SK-N-SH (cell line): ENCODE measurements around the gene PATL2. TPM values are rescaled to one million over a fixed set of nuclear protein-coding genes. Genes with fewer than 3 reads are reported as not detected.

Source experiments
- CTCF ChIA-PET: fragments of 300-600, 350-600 bp; formaldehyde crosslinking; extraction: SDS; loops from one replicate; lab custom pipeline; 2021; lab: Yijun Ruan, JAX
- POLR2A ChIA-PET: fragments of 350-600 bp; sonication (Branson Sonifier 250); formaldehyde crosslinking; extraction: SDS; loops from one replicate; lab custom pipeline; 2020; ENCODE audit warnings: antibody characterized with exemption, inconsistent platforms; lab: Yijun Ruan, JAX
- DNase-seq: peaks from one replicate; pipeline ENCODE4 v3.0.0; 2012
- H2AFZ ChIP-seq: fragments of 200-600 bp; sonication (generic); 2 replicates; pipeline ENCODE4 v1.8.1; 2016; ENCODE audit warnings: antibody characterized with exemption, mild to moderate bottlenecking, low read depth
- H3F3A ChIP-seq: fragments of 200-600 bp; sonication (generic); replicated peaks from 2 replicates; pipeline ENCODE3; 2016; ENCODE audit warnings: antibody characterized with exemption, mild to moderate bottlenecking; ENCODE audit not compliant: insufficient read depth
- H3K27ac ChIP-seq, 2 experiments: fragments of 200-500 bp in 1 of 2; fragments of 200-600 bp in 1 of 2; sonication (Bioruptor generic) in 1 of 2; sonication (generic), shearing (Covaris generic) in 1 of 2; 2 replicates each; pipeline versions ENCODE4 v1.5.1 to v1.6.1; 2014 to 2016; ENCODE audit warnings: low read depth in 2 of 2, inconsistent platforms in 1 of 2, low read length in 1 of 2, mild to moderate bottlenecking in 1 of 2, mixed read lengths in 1 of 2
- H3K27me3 ChIP-seq: fragments of 200-600 bp; sonication (generic), shearing (Covaris generic); 2 replicates; pipeline ENCODE4 v1.6.1; 2016; ENCODE audit warnings: mixed run types; ENCODE audit not compliant: insufficient read depth
- H3K36me3 ChIP-seq, 2 experiments: fragments of 200-500 bp in 1 of 2; fragments of 200-600 bp in 1 of 2; sonication (Bioruptor generic) in 1 of 2; sonication (generic) in 1 of 2; replicated peaks in 1 of 2; 2 replicates each; pipeline versions ENCODE3 to v1.5.1; 2014 to 2016; ENCODE audit warnings: low read length in 1 of 2, mild to moderate bottlenecking in 1 of 2; ENCODE audit not compliant: insufficient read depth in 2 of 2, control insufficient read depth in 1 of 2
- H3K4me1 ChIP-seq, 2 experiments: fragments of 200-500 bp in 1 of 2; fragments of 200-600 bp in 1 of 2; sonication (Bioruptor generic) in 1 of 2; sonication (generic), shearing (Covaris generic) in 1 of 2; 2 replicates each; pipeline versions ENCODE4 v1.5.1 to v1.6.1; 2014 to 2016; ENCODE audit warnings: low read depth in 1 of 2, low read length in 1 of 2, mixed run types in 1 of 2; ENCODE audit not compliant: insufficient read depth in 2 of 2, control insufficient read depth in 1 of 2
- H3K4me2 ChIP-seq: fragments of 200-600 bp; sonication (generic), shearing (Covaris generic); 2 replicates; pipeline ENCODE4 v1.6.1; 2017; ENCODE audit warnings: mixed run types
- H3K4me3 ChIP-seq, 2 experiments: fragments of 200-500 bp in 1 of 2; fragments of 200-600 bp in 1 of 2; sonication (Bioruptor generic) in 1 of 2; sonication (generic), shearing (Covaris generic) in 1 of 2; 2 replicates each; pipeline versions ENCODE4 v1.5.1 to v1.8.1; 2014 to 2016; ENCODE audit warnings: low read depth in 2 of 2, inconsistent platforms in 1 of 2, low read length in 1 of 2, mild to moderate bottlenecking in 1 of 2, mixed read lengths in 1 of 2, moderate library complexity in 1 of 2
- H3K79me2 ChIP-seq: fragments of 200-600 bp; sonication (generic); 2 replicates; pipeline ENCODE4 v1.8.1; 2017; ENCODE audit warnings: mild to moderate bottlenecking; ENCODE audit not compliant: insufficient read depth
- H3K9ac ChIP-seq: fragments of 200-600 bp; sonication (generic); 2 replicates; pipeline ENCODE4 v1.6.1; 2017; ENCODE audit warnings: mixed run types
- H3K9me2 ChIP-seq: fragments of 200-600 bp; sonication (generic); 2 replicates; pipeline ENCODE4 v1.6.1; 2017; ENCODE audit warnings: mixed run types
- H3K9me3 ChIP-seq: fragments of 200-600 bp; sonication (generic); 2 replicates; pipeline ENCODE4 v1.6.1; 2017; ENCODE audit warnings: mixed run types, mild to moderate bottlenecking, moderate library complexity
- H4K20me1 ChIP-seq: fragments of 200-600 bp; sonication (generic); 2 replicates; pipeline ENCODE4 v1.6.1; 2017; ENCODE audit warnings: mild to moderate bottlenecking, mixed run types; ENCODE audit not compliant: insufficient read depth
- CHD2 ChIP-seq: fragments of 150-350 bp; IDR thresholded peaks from 2 replicates; pipeline ENCODE4 v1.6.1; 2018; ENCODE audit warnings: low read length; ENCODE audit not compliant: partially characterized antibody
- ELF1 ChIP-seq: IDR thresholded peaks from 2 replicates; pipeline ENCODE4 v1.4.0; 2012
- EP300 ChIP-seq, 2 experiments: IDR thresholded peaks; 2 replicates each; pipeline versions ENCODE4 v1.4.0 to v1.6.1; 2012; ENCODE audit warnings: borderline replicate concordance in 1 of 2, low read depth in 1 of 2, low read length in 1 of 2
- EZH2phosphoT487 ChIP-seq: fragments of 200-600 bp; sonication (generic); IDR thresholded peaks from 2 replicates; pipeline ENCODE4 v1.6.1; 2017; ENCODE audit warnings: low read depth, mixed run types, mild to moderate bottlenecking, antibody characterized with exemption, moderate library complexity, borderline replicate concordance
- FOSL2 ChIP-seq: IDR thresholded peaks from 2 replicates; pipeline ENCODE4 v1.4.0; 2012; ENCODE audit warnings: low read depth, mild to moderate bottlenecking, moderate library complexity, borderline replicate concordance
- FOXJ3 ChIP-seq: sonication (generic); formaldehyde crosslinking; IDR thresholded peaks from 2 replicates; pipeline ENCODE4 v1.5.1; 2020; ENCODE audit warnings: mild to moderate bottlenecking, missing genetic modification reagents
- GABPA ChIP-seq: IDR thresholded peaks from 2 replicates; pipeline ENCODE4 v1.4.0; 2012; ENCODE audit warnings: low read depth, mild to moderate bottlenecking
- MEF2A ChIP-seq: IDR thresholded peaks from 2 replicates; pipeline ENCODE4 v1.4.0; 2012; ENCODE audit warnings: low read depth, borderline replicate concordance
- MXI1 ChIP-seq: IDR thresholded peaks from 2 replicates; pipeline ENCODE4 v1.6.1; 2012; ENCODE audit warnings: mild to moderate bottlenecking, low read depth, low read length, improper control_type of control experiment
- NFIC ChIP-seq: IDR thresholded peaks from 2 replicates; pipeline ENCODE4 v1.4.0; 2012; ENCODE audit warnings: borderline replicate concordance
- NRF1 ChIP-seq: IDR thresholded peaks from 2 replicates; pipeline ENCODE4 v1.6.1; 2012; ENCODE audit warnings: low read depth, mild to moderate bottlenecking, low read length
- RAD21 ChIP-seq: IDR thresholded peaks from 2 replicates; pipeline ENCODE4 v1.6.1; 2012; ENCODE audit warnings: mild to moderate bottlenecking, low read length
- RFX5 ChIP-seq: IDR thresholded peaks from 2 replicates; pipeline ENCODE4 v1.6.1; 2012; ENCODE audit warnings: mild to moderate bottlenecking, improper control_type of control experiment, low read length
- SIN3A ChIP-seq: IDR thresholded peaks from 2 replicates; pipeline ENCODE4 v1.6.1; 2012; ENCODE audit warnings: low read depth, mild to moderate bottlenecking, low read length, moderate library complexity, borderline replicate concordance
- SMC3 ChIP-seq: IDR thresholded peaks from 2 replicates; pipeline ENCODE4 v1.6.1; 2012; ENCODE audit warnings: low read depth, low read length, improper control_type of control experiment
- TCF12 ChIP-seq: IDR thresholded peaks from 2 replicates; pipeline ENCODE4 v1.4.0; 2012
- USF1 ChIP-seq: IDR thresholded peaks from 2 replicates; pipeline ENCODE4 v1.4.0; 2012; ENCODE audit warnings: low read depth, borderline replicate concordance
- YY1 ChIP-seq: IDR thresholded peaks from 2 replicates; pipeline ENCODE4 v1.4.0; 2012; ENCODE audit warnings: low read depth, mild to moderate bottlenecking
- polyA plus RNA-seq, 3 experiments: library from polyadenylated mRNA; depleted of rRNA; stranded (reverse); fragments of >200 nt; gene quantifications; 2 replicates each; pipeline ENCODE4 v1.2.3, GENCODE V29; 2012
- TF ChIP-seq, protein P1 (sequence below): IDR thresholded peaks from 2 replicates; pipeline ENCODE4 v1.4.0; 2012; ENCODE audit warnings: low read depth
- TF ChIP-seq, protein P2 (sequence below): fragments of 150-350 bp; IDR thresholded peaks from 2 replicates; pipeline ENCODE4 v1.6.1; 2016; ENCODE audit warnings: mild to moderate bottlenecking, low read depth, low read length

Gene PATL2
- polyA plus RNA-seq, 1 of the 3 experiments (the other 2 are of a cell fraction) = 0.31 TPM

GRCh38 chr15:44661576-44661975 is 49.5 kb downstream of the PATL2 start:
- H3K27me3 ChIP-seq = no peaks in the 10 kb centered on the region
- ChIA-PET CTCF (interaction anchor here (1.3 to 3.3 kb wide), 2 partner anchors 75 to 83 kb away, joined by 6 to 66 read pairs; partner anchors contain the start of gene TRIM69), POLR2A (interaction anchor here (1.1 to 3.0 kb wide), 2 partner anchors 11 to 68 kb away, joined by 3 to 22 read pairs; no protein-coding TSS in a partner anchor)
- peaks cover 29 to 34% of the 10 kb centered on the region in 2 experiments for H3K36me3 ChIP-seq
- no peak overlapping the region for H2AFZ ChIP-seq
- H3K4me3 ChIP-seq = peak overlapping the region; percentile 90 to 95; a peak in 2 of 4 replicates
- H3K9me2 ChIP-seq = no peaks in the 10 kb centered on the region
- peaks cover 32% of the 10 kb centered on the region for H3K79me2 ChIP-seq
- H4K20me1 ChIP-seq = no peaks in the 10 kb centered on the region
- no peak for DNase-seq
- H3K9me3 ChIP-seq = no peaks in the 10 kb centered on the region
- peak overlapping the region; percentile 85; the same call in 1 of the 2 replicates for H3K4me2 ChIP-seq
- no peak overlapping the region for H3K27ac ChIP-seq
- peak overlapping the region; percentile 92; the same call in 1 of the 2 replicates for H3K9ac ChIP-seq
- TF ChIP-seq GABPA = no peak
- TF ChIP-seq, protein P1, sequence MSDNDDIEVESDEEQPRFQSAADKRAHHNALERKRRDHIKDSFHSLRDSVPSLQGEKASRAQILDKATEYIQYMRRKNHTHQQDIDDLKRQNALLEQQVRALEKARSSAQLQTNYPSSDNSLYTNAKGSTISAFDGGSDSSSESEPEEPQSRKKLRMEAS = no peak
- no peak for TF ChIP-seq USF1
- TF ChIP-seq RAD21 = no peak
- TF ChIP-seq SMC3 = no peak
- no peak for TF ChIP-seq CHD2
- no peak for TF ChIP-seq NRF1
- no peak for TF ChIP-seq ELF1
- TF ChIP-seq, protein P2, sequence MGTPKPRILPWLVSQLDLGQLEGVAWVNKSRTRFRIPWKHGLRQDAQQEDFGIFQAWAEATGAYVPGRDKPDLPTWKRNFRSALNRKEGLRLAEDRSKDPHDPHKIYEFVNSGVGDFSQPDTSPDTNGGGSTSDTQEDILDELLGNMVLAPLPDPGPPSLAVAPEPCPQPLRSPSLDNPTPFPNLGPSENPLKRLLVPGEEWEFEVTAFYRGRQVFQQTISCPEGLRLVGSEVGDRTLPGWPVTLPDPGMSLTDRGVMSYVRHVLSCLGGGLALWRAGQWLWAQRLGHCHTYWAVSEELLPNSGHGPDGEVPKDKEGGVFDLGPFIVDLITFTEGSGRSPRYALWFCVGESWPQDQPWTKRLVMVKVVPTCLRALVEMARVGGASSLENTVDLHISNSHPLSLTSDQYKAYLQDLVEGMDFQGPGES = no peak
- no peak for TF ChIP-seq FOXJ3 (CRISPR knock-in tag)
- no peak for TF ChIP-seq SIN3A
- TF ChIP-seq EP300 (IDR thresholded peaks at IDR 0.05; ENCODE audit: borderline replicate concordance in 1 of 2, low read depth in 1 of 2, low read length in 1 of 2) = no peak
- TF ChIP-seq TCF12 = no peak
- no peak for TF ChIP-seq NFIC
- no peak for TF ChIP-seq YY1
- TF ChIP-seq EZH2phosphoT487 = no peak
- no peak for TF ChIP-seq FOSL2
- TF ChIP-seq RFX5 = no peak
- no peak for TF ChIP-seq MXI1
- no peak for TF ChIP-seq MEF2A
- peaks cover 3% of the 10 kb centered on the region for H3F3A ChIP-seq
- peaks cover 7% of the 10 kb centered on the region in 2 experiments; a peak in 3 of 4 replicates for H3K4me1 ChIP-seq
